ENCODE measurements around the gene SLX9. TPM values are rescaled to one million over a fixed set of nuclear protein-coding genes. Genes with fewer than 3 reads are reported as not detected.

The SLX9 gene
- total RNA-seq, 1 experiment from 2014 or later: 58.7 TPM

DNA sequence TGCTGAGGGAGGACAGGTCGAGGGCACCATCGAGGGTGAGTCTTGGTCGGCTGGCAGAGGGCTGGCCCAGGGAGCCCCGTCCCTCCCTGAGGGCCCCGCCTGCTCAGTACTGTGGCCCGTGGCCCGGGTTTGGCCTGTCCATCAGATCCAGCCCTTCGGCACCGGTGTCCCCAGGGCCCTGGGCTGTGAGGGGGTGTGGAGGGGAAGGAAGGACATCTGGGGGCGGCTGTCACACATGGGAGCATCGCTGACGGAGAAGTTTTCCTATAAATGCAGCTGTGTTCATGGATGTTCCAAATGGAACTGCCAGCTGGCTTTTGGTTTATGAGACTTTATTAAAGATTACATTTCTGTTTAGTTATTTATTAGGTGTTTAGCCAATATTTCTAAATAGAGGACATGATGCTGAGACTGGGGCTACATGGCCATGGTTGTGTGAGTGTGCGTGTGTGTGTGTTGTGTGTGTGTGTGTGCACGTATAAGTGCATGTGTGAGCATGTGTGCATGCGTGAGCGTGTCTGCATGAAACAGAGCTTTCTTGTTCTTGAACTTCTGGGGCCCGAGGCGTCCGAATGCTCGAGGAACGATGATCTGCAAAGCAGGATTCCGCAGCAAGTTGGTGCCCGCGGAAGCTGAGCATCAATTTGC lies 54.3 kb downstream of the SLX9 start:
- BruUV-seq (replicated peaks): no TSS peak
- Mint-ChIP-seq H3K9me3 (ENCODE audit: unreplicated experiment) (no peaks in the 10 kb centered on the region), H3K27ac (ENCODE audit: low read depth, unreplicated experiment) (no peak overlapping the region), H3K27me3 (ENCODE audit: insufficient read depth, unreplicated experiment) (no peaks in the 10 kb centered on the region), H3K4me1 (ENCODE audit: insufficient read depth, unreplicated experiment) (no peaks in the 10 kb centered on the region), H3K36me3 (ENCODE audit: insufficient read depth, unreplicated experiment) (peaks cover 4% of the 10 kb centered on the region), H3K4me3 (ENCODE audit: unreplicated experiment) (no peak overlapping the region)
- ChIA-PET CTCF (no interaction called here), POLR2A (no interaction called here)
- intact Hi-C loops (cut with micrococcal nuclease): no loop called here
- DNase-seq (ENCODE audit: unreplicated experiment): no peak
- TF ChIP-seq, protein P1, sequence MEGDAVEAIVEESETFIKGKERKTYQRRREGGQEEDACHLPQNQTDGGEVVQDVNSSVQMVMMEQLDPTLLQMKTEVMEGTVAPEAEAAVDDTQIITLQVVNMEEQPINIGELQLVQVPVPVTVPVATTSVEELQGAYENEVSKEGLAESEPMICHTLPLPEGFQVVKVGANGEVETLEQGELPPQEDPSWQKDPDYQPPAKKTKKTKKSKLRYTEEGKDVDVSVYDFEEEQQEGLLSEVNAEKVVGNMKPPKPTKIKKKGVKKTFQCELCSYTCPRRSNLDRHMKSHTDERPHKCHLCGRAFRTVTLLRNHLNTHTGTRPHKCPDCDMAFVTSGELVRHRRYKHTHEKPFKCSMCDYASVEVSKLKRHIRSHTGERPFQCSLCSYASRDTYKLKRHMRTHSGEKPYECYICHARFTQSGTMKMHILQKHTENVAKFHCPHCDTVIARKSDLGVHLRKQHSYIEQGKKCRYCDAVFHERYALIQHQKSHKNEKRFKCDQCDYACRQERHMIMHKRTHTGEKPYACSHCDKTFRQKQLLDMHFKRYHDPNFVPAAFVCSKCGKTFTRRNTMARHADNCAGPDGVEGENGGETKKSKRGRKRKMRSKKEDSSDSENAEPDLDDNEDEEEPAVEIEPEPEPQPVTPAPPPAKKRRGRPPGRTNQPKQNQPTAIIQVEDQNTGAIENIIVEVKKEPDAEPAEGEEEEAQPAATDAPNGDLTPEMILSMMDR (IDR thresholded peaks at IDR 0.05; ENCODE audit: unreplicated experiment): no peak

DNA sequence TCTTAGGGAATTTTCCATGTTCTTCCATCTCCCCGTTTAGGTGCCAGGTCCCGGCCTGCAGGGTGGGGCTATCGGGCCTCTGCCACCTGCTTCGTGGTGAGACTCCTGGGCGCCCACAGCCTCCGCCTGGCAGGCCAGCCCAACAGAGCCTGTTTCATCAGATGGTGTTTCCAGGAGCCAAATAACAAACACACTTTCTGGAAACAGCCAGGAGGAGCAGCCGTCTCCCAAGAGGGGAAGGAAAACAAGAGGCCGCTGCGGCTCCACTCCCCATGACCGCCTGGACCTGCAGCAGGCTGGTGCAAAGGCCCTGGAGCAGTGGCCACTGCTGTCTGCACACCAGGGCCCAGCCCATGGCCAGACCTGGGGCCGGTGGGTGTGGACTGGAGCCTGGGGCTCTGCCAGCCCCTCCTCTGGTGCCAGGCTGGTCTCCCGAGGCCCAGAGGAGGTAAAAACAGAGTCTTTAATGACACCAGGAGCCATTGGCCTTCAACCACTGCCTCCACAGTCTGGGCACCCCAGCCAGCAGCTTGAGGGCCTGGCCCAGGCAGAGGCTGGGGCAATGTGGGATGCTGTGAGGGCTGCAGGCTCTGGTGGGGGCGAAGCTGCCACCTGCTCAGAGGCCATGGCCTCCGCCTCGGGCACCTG lies 55.0 kb downstream of the SLX9 start:
- H3K27ac Mint-ChIP-seq (ENCODE audit: low read depth, unreplicated experiment): no peak overlapping the region
- BruUV-seq (replicated peaks): no TSS peak
- CTCF ChIA-PET: no interaction called here

DNA sequence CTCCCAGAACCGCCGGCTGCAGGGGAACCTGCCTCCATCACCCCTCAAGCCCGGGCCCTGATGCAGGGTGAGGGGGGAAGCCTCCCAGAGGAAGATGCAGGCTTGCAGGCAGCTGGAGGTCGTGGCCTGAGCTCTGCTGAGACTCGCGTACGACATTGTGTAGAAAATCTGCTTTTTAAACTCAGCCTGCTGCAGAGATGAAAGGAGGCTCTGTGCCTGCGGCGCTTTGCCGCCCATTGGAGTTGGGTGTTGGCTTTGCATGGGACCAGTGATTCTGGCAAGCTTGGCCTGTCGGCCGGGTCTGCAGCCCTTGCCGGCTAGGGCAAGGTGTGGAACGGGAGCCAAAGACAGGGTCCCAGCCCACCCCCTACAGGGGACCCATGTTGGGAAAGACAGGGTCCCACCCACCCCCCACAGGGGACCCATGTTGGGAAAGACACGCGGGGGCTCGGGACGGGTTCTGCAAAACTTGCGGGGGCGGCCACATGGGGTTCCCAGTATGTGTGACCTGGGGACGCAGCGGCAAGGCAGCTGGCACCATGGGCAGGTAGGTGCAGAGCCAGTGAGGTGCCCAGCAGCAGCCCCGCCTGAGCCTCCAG lies 55.6 kb downstream of the SLX9 start:
- intact Hi-C loops (cut with micrococcal nuclease): no loop called here
- no peak for DNase-seq (ENCODE audit: unreplicated experiment)
- Mint-ChIP-seq H3K27me3 (ENCODE audit: insufficient read depth, unreplicated experiment) (no peaks in the 10 kb centered on the region), H3K27ac (ENCODE audit: low read depth, unreplicated experiment) (no peak overlapping the region), H3K4me3 (ENCODE audit: unreplicated experiment) (no peak overlapping the region), H3K4me1 (ENCODE audit: insufficient read depth, unreplicated experiment) (no peaks in the 10 kb centered on the region), H3K36me3 (ENCODE audit: insufficient read depth, unreplicated experiment) (no peaks in the 10 kb centered on the region), H3K9me3 (ENCODE audit: unreplicated experiment) (no peaks in the 10 kb centered on the region)
- ChIA-PET CTCF (no interaction called here), POLR2A (no interaction called here)
- no TSS peak for BruUV-seq (replicated peaks)
- TF ChIP-seq, protein P1 (IDR thresholded peaks at IDR 0.05; ENCODE audit: unreplicated experiment): no peak

More for the DNA sequence above, 55.0 kb downstream of the SLX9 start:
- POLR2A ChIA-PET: no interaction called here
- Mint-ChIP-seq H3K36me3 (ENCODE audit: insufficient read depth, unreplicated experiment) (no peaks in the 10 kb centered on the region), H3K4me1 (ENCODE audit: insufficient read depth, unreplicated experiment) (no peaks in the 10 kb centered on the region), H3K27me3 (ENCODE audit: insufficient read depth, unreplicated experiment) (no peaks in the 10 kb centered on the region), H3K4me3 (ENCODE audit: unreplicated experiment) (no peak overlapping the region), H3K9me3 (ENCODE audit: unreplicated experiment) (no peaks in the 10 kb centered on the region)
- DNase-seq (ENCODE audit: unreplicated experiment): no peak
- intact Hi-C loops (cut with micrococcal nuclease): no loop called here
- TF ChIP-seq, protein P1 (IDR thresholded peaks at IDR 0.05; ENCODE audit: unreplicated experiment): no peak

DNA sequence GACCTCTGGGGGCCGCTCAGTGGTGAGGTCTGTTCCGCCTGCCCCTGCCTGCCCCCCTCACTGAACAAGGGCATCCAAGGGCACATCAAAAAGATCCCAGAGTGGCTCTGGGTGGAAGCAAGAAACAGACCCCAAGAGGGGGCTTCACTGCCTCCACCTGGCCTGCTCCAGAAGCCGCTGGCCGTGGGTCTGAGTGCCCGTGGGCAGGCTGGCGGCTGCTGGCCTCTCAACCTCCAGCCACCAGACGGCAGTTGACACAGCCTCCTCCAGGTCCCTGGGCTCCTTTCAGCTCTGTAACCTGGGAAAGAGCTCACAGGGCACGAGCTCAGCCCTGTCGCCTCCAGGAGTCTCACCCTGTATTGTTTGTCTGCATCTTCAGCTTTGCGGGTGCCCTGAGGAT lies 56.3 kb downstream of the SLX9 start:
- no TSS peak for BruUV-seq (replicated peaks)
- Mint-ChIP-seq H3K4me1 (ENCODE audit: insufficient read depth, unreplicated experiment) (peaks cover 5% of the 10 kb centered on the region), H3K27me3 (ENCODE audit: insufficient read depth, unreplicated experiment) (no peaks in the 10 kb centered on the region), H3K9me3 (ENCODE audit: unreplicated experiment) (no peaks in the 10 kb centered on the region), H3K4me3 (ENCODE audit: unreplicated experiment) (no peak overlapping the region), H3K36me3 (ENCODE audit: insufficient read depth, unreplicated experiment) (peaks cover 6% of the 10 kb centered on the region), H3K27ac (ENCODE audit: low read depth, unreplicated experiment) (no peak overlapping the region)
- DNase-seq (ENCODE audit: unreplicated experiment): no peak
- intact Hi-C loops (cut with micrococcal nuclease): no loop called here
- CTCF ChIA-PET: interaction anchor here (0.6 kb wide), 1 partner anchor 142 kb away, joined by 3 read pairs; no protein-coding TSS in a partner anchor
- TF ChIP-seq, protein P1 (IDR thresholded peaks at IDR 0.05; ENCODE audit: unreplicated experiment): no peak
- POLR2A ChIA-PET: no interaction called here

All from MCF 10A (cell line).